IMR-90 (cell line): ENCODE results near the gene ILDR2. TPM values are rescaled to one million over a fixed set of nuclear protein-coding genes. Genes with fewer than 3 reads are reported as not detected.

Experiments
- ATAC-seq: fragments of 200-7000 bp; cut with Tn5 transposase; 2 replicates; pipeline ENCODE4 v1.9.1; 2020; ENCODE audit warnings: low read depth, mild to moderate bottlenecking, moderate library complexity
- BruUV-seq: library from RNA; stranded (reverse); fragments of 400-500 nt; replicated peaks from 2 replicates; lab custom pipeline; 2021; lab: Mats Ljungman, UMichigan
- CTCF ChIA-PET: fragments of 300-600 bp; formaldehyde crosslinking; extraction: SDS; loops from one replicate; lab custom pipeline; 2021; ENCODE audit warnings: antibody characterized with exemption; lab: Yijun Ruan, JAX
- POLR2A ChIA-PET: fragments of 300-600 bp; sonication (Branson Sonifier 250); formaldehyde crosslinking; loops from one replicate; lab custom pipeline; 2022; ENCODE audit warnings: antibody characterized with exemption; ENCODE audit not compliant: unreplicated experiment; lab: Charles Lee
- DNase-seq: peaks from one replicate; pipeline ENCODE4 v3.0.0; 2013
- H2AFZ ChIP-seq: replicated peaks from 2 replicates; pipeline ENCODE3; 2013; ENCODE audit warnings: low read length, mild to moderate bottlenecking; ENCODE audit not compliant: poor library complexity
- H2AK5ac ChIP-seq: 2 replicates; pipeline ENCODE4 v1.6.1; 2013; ENCODE audit warnings: low read depth, low read length, inconsistent platforms
- H2AK9ac ChIP-seq: replicated peaks from 2 replicates; pipeline ENCODE3; 2013; ENCODE audit warnings: mild to moderate bottlenecking, low read depth, low read length, moderate library complexity; ENCODE audit not compliant: poor library complexity
- H2BK120ac ChIP-seq: 2 replicates; pipeline ENCODE4 v1.6.1; 2013; ENCODE audit warnings: low read depth, low read length, inconsistent platforms
- H2BK15ac ChIP-seq: 3 replicates; pipeline ENCODE4 v1.6.1; 2013; ENCODE audit warnings: low read depth, low read length, inconsistent platforms
- H2BK20ac ChIP-seq: 2 replicates; pipeline ENCODE4 v1.6.1; 2013; ENCODE audit warnings: low read depth, mild to moderate bottlenecking, inconsistent platforms, low read length, moderate library complexity
- H2BK5ac ChIP-seq: 2 replicates; pipeline ENCODE4 v1.6.1; 2013; ENCODE audit warnings: mild to moderate bottlenecking, low read depth, low read length, inconsistent platforms; ENCODE audit not compliant: poor library complexity, severe bottlenecking
- H3K14ac ChIP-seq: replicated peaks from 2 replicates; pipeline ENCODE4 v1.6.1; 2013; ENCODE audit warnings: low read depth, low read length, inconsistent platforms
- H3K18ac ChIP-seq: 2 replicates; pipeline ENCODE4 v1.6.1; 2013; ENCODE audit warnings: low read depth, low read length, control low read depth
- H3K23ac ChIP-seq: 2 replicates; pipeline ENCODE4 v1.6.1; 2013; ENCODE audit warnings: low read depth, low read length, inconsistent platforms
- H3K27ac ChIP-seq: 2 replicates; pipeline ENCODE4 v1.5.1; 2013; ENCODE audit warnings: mild to moderate bottlenecking, control low read depth, low read length; ENCODE audit not compliant: insufficient read depth
- H3K27me3 ChIP-seq: 2 replicates; pipeline ENCODE4 v1.6.1; 2013; ENCODE audit warnings: low read length; ENCODE audit not compliant: control insufficient read depth, insufficient read depth
- H3K36me3 ChIP-seq: 2 replicates; pipeline ENCODE4 v1.6.1; 2013; ENCODE audit warnings: low read length, mixed read lengths; ENCODE audit not compliant: control insufficient read depth, insufficient read depth
- H3K4ac ChIP-seq: 2 replicates; pipeline ENCODE4 v1.6.1; 2013; ENCODE audit warnings: low read depth, low read length, inconsistent platforms
- H3K4me1 ChIP-seq: 2 replicates; pipeline ENCODE4 v1.6.1; 2013; ENCODE audit warnings: low read length, mixed read lengths; ENCODE audit not compliant: control insufficient read depth, insufficient read depth
- H3K4me2 ChIP-seq: 2 replicates; pipeline ENCODE4 v1.6.1; 2013; ENCODE audit warnings: low read depth, mild to moderate bottlenecking, control low read depth, low read length, moderate library complexity
- H3K4me3 ChIP-seq: 2 replicates; pipeline ENCODE4 v1.5.1; 2013; ENCODE audit warnings: low read depth, mild to moderate bottlenecking, control low read depth, low read length, moderate library complexity; ENCODE audit not compliant: insufficient read depth
- H3K56ac ChIP-seq: 2 replicates; pipeline ENCODE4 v1.6.1; 2013; ENCODE audit warnings: low read length, inconsistent platforms; ENCODE audit not compliant: insufficient read depth; ENCODE audit errors: extremely low read depth
- H3K79me1 ChIP-seq, 2 experiments: 2 replicates each; pipeline ENCODE4 v1.6.1; 2013; ENCODE audit warnings: low read length in 2 of 2, inconsistent platforms in 1 of 2, low read depth in 1 of 2
- H3K9ac ChIP-seq: 2 replicates; pipeline ENCODE4 v1.6.1; 2013; ENCODE audit warnings: low read depth, low read length, control low read depth
- H3K9me1 ChIP-seq: 2 replicates; pipeline ENCODE4 v1.6.1; 2013; ENCODE audit warnings: low read length, inconsistent platforms; ENCODE audit not compliant: insufficient read depth
- H3K9me3 ChIP-seq: 2 replicates; pipeline ENCODE4 v1.6.1; 2013; ENCODE audit warnings: low read length; ENCODE audit not compliant: control insufficient read depth, insufficient read depth
- H4K20me1 ChIP-seq: 2 replicates; pipeline ENCODE4 v1.6.1; 2013; ENCODE audit warnings: low read length, inconsistent platforms; ENCODE audit not compliant: insufficient read depth
- H4K5ac ChIP-seq: 2 replicates; pipeline ENCODE4 v1.6.1; 2013; ENCODE audit warnings: mild to moderate bottlenecking, low read depth, low read length, control low read depth
- H4K8ac ChIP-seq, 2 experiments: 2 replicates each; pipeline ENCODE4 v1.6.1; 2013; ENCODE audit warnings: low read depth in 2 of 2, low read length in 2 of 2, control low read depth in 1 of 2, inconsistent platforms in 1 of 2
- H4K91ac ChIP-seq: 2 replicates; pipeline ENCODE4 v1.6.1; 2013; ENCODE audit warnings: low read depth, low read length, inconsistent platforms; ENCODE audit not compliant: insufficient read depth
- BHLHE40 ChIP-seq: fragments of 150-350 bp; IDR thresholded peaks from 2 replicates; pipeline ENCODE4 v1.6.1; 2016; ENCODE audit warnings: mild to moderate bottlenecking, low read depth, low read length
- CEBPB ChIP-seq: IDR thresholded peaks from 2 replicates; pipeline ENCODE4 v1.6.1; 2012; ENCODE audit warnings: low read depth, low read length, improper control_type of control experiment
- CHD1 ChIP-seq: IDR thresholded peaks from 2 replicates; pipeline ENCODE4 v1.6.1; 2012; ENCODE audit warnings: low read depth, low read length, improper control_type of control experiment
- FOS ChIP-seq: fragments of 150-350 bp; IDR thresholded peaks from 2 replicates; pipeline ENCODE4 v1.6.1; 2016; ENCODE audit warnings: low read depth, low read length
- MAFK ChIP-seq: IDR thresholded peaks from 2 replicates; pipeline ENCODE4 v1.6.1; 2012; ENCODE audit warnings: low read depth, low read length, improper control_type of control experiment
- MAZ ChIP-seq: IDR thresholded peaks from 2 replicates; pipeline ENCODE4 v1.6.1; 2012; ENCODE audit warnings: low read depth, mild to moderate bottlenecking, low read length, improper control_type of control experiment, moderate library complexity, borderline replicate concordance
- MXI1 ChIP-seq: IDR thresholded peaks from 2 replicates; pipeline ENCODE4 v1.6.1; 2012; ENCODE audit warnings: low read depth, mild to moderate bottlenecking, low read length, moderate library complexity, borderline replicate concordance
- NFE2L2 ChIP-seq: fragments of 150-350 bp; IDR thresholded peaks from 2 replicates; pipeline ENCODE4 v1.6.1; 2016; ENCODE audit warnings: low read depth, mild to moderate bottlenecking, low read length
- POLR2A ChIP-seq: IDR thresholded peaks from 2 replicates; pipeline ENCODE4 v1.6.1; 2012; ENCODE audit warnings: mild to moderate bottlenecking, low read depth, low read length
- RAD21 ChIP-seq: IDR thresholded peaks from 2 replicates; pipeline ENCODE4 v1.6.1; 2012; ENCODE audit warnings: low read length, improper control_type of control experiment
- RCOR1 ChIP-seq: IDR thresholded peaks from 2 replicates; pipeline ENCODE4 v1.6.1; 2012; ENCODE audit warnings: mild to moderate bottlenecking, low read length, improper control_type of control experiment; ENCODE audit not compliant: insufficient replicate concordance
- RFX5 ChIP-seq: IDR thresholded peaks from 2 replicates; pipeline ENCODE4 v1.8.0; 2012; ENCODE audit warnings: low read depth, mild to moderate bottlenecking, low read length, moderate library complexity
- SMC3 ChIP-seq: fragments of 150-350 bp; IDR thresholded peaks from 2 replicates; pipeline ENCODE4 v1.6.1; 2016; ENCODE audit warnings: low read depth, mild to moderate bottlenecking, antibody characterized with exemption, low read length, moderate library complexity
- WGBS, 2 experiments: methylation state at CpG; one replicate each; pipeline versions ENCODE4 v1.1.5 to v1.1.7; 2013; ENCODE audit warnings: missing lambda C conversion rate in 2 of 2; ENCODE audit not compliant: insufficient read length in 1 of 2; ENCODE audit errors: extremely low coverage in 2 of 2; 5-methylcytosine and 5-hydroxymethylcytosine counted together
- dilution Hi-C: fragments of 300-500 bp; cut with HindIII; formaldehyde crosslinking; loops from one replicate; pipeline ENCODE4 v1.14.3; 2018; ENCODE audit warnings: low sequenced_read_pairs; ENCODE audit not compliant: unreplicated experiment
- in situ Hi-C: fragments of 300-500 bp; cut with MboI; formaldehyde crosslinking; loops from 3 replicates; pipeline ENCODE4 v1.14.3; 2019; ENCODE audit warnings: low sequenced_read_pairs, inconsistent platforms, mixed read lengths
- intact Hi-C: fragments of 100-400 bp; cut with micrococcal nuclease; formaldehyde crosslinking; loops from 2 replicates; pipeline ENCODE4 v1.10.0; 2022
- polyA plus RNA-seq, 3 experiments: library from polyadenylated mRNA; depleted of rRNA; stranded (reverse); fragments of >200 nt; gene quantifications; 2 replicates each; pipeline ENCODE4 v1.2.3, GENCODE V29; 2012; ENCODE audit warnings: low replicate concordance in 1 of 3
- total RNA-seq: library from RNA; depleted of rRNA; stranded (reverse); fragments of >200 nt; gene quantifications from 2 replicates; pipeline ENCODE4 v1.2.3, GENCODE V29; 2012
- TF ChIP-seq, protein P1 (sequence below): fragments of 150-350 bp; IDR thresholded peaks from 2 replicates; pipeline ENCODE4 v1.6.1; 2017; ENCODE audit warnings: mild to moderate bottlenecking, antibody characterized with exemption, low read length, low read depth
- TF ChIP-seq, protein P2 (sequence below): fragments of 150-350 bp; IDR thresholded peaks from 2 replicates; pipeline ENCODE4 v1.6.1; 2016; ENCODE audit warnings: low read depth, mild to moderate bottlenecking, low read length, moderate library complexity, borderline replicate concordance
- TF ChIP-seq, protein P3 (sequence below): conservative IDR thresholded peaks from 2 replicates; pipeline ENCODE4 v1.5.1; 2012; ENCODE audit warnings: mild to moderate bottlenecking, low read depth, low read length, improper control_type of control experiment

Gene ILDR2
- total and polyA plus RNA-seq, 2 of the 4 experiments (the other 2 are of a cell fraction): under 0.01 TPM; not detected in 1

DNA sequence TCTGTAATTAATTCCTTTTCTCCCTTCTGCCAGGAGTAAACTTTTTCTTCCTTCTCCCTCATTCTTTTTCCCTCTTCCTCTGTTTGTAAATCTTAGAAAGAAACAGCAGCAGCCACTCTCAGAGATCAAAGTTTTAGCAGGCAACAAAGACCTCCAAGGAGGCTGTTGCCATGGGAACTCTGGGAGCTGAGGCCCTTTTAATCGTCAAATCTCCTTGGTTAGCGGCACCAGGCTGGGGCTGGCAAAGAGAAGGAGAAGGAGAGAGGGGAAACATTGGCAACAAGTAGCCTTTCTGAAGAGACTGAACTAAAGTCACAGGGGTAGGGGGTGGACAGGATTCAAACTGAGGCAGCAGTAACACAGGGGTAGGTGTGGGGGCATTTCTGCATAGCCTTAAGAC lies 25.2 kb downstream of the ILDR2 start:
- H3K4ac ChIP-seq: no peak overlapping the region
- no peaks in the 10 kb centered on the region for H3K9me3 ChIP-seq
- H3K9ac ChIP-seq: no peak overlapping the region
- no peak overlapping the region for H3K18ac ChIP-seq
- dilution Hi-C loops: no loop called here
- no peak overlapping the region for H2BK20ac ChIP-seq
- in situ Hi-C loops: no loop called here
- no peak overlapping the region for H2BK120ac ChIP-seq
- H3K4me2 ChIP-seq: no peak overlapping the region
- no peak overlapping the region for H2BK15ac ChIP-seq
- no peak overlapping the region for H3K56ac ChIP-seq
- 45% methylated on average over 2 of the region's 2 CpGs; no CpG with 5 or more reads in 1 of the 2 experiments for WGBS, 2 experiments
- POLR2A ChIA-PET: no interaction called here
- H3K36me3 ChIP-seq: no peaks in the 10 kb centered on the region
- H4K5ac ChIP-seq: no peak overlapping the region
- no peak overlapping the region for H2AK5ac ChIP-seq
- TF ChIP-seq SMC3: no peak
- TF ChIP-seq NFE2L2: no peak
- no peak for TF ChIP-seq MAZ
- TF ChIP-seq, protein P1, sequence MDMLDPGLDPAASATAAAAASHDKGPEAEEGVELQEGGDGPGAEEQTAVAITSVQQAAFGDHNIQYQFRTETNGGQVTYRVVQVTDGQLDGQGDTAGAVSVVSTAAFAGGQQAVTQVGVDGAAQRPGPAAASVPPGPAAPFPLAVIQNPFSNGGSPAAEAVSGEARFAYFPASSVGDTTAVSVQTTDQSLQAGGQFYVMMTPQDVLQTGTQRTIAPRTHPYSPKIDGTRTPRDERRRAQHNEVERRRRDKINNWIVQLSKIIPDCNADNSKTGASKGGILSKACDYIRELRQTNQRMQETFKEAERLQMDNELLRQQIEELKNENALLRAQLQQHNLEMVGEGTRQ: no peak
- TF ChIP-seq, protein P2, sequence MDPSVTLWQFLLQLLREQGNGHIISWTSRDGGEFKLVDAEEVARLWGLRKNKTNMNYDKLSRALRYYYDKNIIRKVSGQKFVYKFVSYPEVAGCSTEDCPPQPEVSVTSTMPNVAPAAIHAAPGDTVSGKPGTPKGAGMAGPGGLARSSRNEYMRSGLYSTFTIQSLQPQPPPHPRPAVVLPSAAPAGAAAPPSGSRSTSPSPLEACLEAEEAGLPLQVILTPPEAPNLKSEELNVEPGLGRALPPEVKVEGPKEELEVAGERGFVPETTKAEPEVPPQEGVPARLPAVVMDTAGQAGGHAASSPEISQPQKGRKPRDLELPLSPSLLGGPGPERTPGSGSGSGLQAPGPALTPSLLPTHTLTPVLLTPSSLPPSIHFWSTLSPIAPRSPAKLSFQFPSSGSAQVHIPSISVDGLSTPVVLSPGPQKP: no peak
- no peak for TF ChIP-seq POLR2A
- TF ChIP-seq BHLHE40: no peak
- no peak for TF ChIP-seq RFX5
- no peak for TF ChIP-seq MAFK
- TF ChIP-seq FOS: no peak
- TF ChIP-seq CEBPB: no peak
- no peak for TF ChIP-seq MXI1
- no peak for TF ChIP-seq CHD1
- no peak for TF ChIP-seq RCOR1
- no peak for TF ChIP-seq RAD21
- TF ChIP-seq, protein P3, sequence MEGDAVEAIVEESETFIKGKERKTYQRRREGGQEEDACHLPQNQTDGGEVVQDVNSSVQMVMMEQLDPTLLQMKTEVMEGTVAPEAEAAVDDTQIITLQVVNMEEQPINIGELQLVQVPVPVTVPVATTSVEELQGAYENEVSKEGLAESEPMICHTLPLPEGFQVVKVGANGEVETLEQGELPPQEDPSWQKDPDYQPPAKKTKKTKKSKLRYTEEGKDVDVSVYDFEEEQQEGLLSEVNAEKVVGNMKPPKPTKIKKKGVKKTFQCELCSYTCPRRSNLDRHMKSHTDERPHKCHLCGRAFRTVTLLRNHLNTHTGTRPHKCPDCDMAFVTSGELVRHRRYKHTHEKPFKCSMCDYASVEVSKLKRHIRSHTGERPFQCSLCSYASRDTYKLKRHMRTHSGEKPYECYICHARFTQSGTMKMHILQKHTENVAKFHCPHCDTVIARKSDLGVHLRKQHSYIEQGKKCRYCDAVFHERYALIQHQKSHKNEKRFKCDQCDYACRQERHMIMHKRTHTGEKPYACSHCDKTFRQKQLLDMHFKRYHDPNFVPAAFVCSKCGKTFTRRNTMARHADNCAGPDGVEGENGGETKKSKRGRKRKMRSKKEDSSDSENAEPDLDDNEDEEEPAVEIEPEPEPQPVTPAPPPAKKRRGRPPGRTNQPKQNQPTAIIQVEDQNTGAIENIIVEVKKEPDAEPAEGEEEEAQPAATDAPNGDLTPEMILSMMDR: no peak
- H3K14ac ChIP-seq: no peak overlapping the region
- no TSS peak for BruUV-seq
- no peak overlapping the region for H3K4me3 ChIP-seq
- peaks cover 19% of the 10 kb centered on the region for H3K27me3 ChIP-seq
- H2BK5ac ChIP-seq: no peak overlapping the region
- H3K79me1 ChIP-seq: no peaks in the 10 kb centered on the region
- DNase-seq: no peak
- H3K4me1 ChIP-seq: no peaks in the 10 kb centered on the region
- H2AFZ ChIP-seq: no peak overlapping the region
- H2AK9ac ChIP-seq: no peak overlapping the region
- ATAC-seq: no peak
- no peak overlapping the region for H4K91ac ChIP-seq
- no peaks in the 10 kb centered on the region for H4K20me1 ChIP-seq
- CTCF ChIA-PET: no interaction called here
- H4K8ac ChIP-seq: no peak overlapping the region
- no peak overlapping the region for H3K23ac ChIP-seq
- no peaks in the 10 kb centered on the region for H3K9me1 ChIP-seq
- intact Hi-C loops: no loop called here
- H3K27ac ChIP-seq: no peak overlapping the region
